RPMI8226 (cell line): ENCODE results near the gene PPARGC1A.

Experiments
- DNase-seq: peaks from one replicate; pipeline ENCODE4 v3.0.0-alpha.2; 2015

PPARGC1A gene

DNA sequence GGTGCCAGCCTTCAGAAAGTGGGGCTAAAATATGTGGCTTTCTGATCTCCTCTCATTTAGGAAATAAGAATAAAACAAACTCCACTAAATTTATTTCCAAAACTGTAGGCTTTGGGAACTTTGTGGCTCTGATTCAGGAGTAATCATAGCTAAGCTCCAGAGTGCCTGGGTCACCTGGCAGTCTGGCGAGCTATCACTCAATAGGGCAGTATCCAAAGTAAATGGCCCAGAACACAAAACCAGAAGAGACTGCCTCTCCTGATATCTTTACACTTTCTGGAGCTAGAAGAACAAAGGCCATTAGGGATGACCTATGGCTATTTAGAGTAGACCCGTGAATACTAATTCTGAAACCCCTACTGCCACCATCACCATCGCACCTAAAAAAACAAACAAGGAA is 17.0 kb upstream of the PPARGC1A start:
- no peak for DNase-seq

DNA sequence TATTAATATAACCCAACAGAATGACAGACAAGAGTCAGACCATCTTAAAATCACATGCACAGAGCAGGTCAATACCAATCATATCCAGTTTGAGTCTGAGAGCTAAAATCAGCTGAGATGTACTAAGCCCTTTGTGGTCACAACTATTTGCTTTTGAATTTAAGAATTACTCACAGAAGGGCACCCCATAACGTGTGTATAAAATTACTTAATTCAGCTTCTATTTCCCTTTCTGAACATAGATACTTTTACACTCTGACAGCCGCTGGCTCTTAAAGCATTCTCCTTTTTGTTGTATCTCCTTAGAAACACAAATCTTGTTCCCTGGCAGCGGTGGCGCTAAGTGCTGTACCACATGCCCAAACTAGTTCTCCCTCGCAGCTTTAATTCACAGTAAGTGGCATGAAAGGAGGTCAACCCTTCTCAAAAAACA is 14.8 kb upstream of the PPARGC1A start:
- DNase-seq = no peak

DNA sequence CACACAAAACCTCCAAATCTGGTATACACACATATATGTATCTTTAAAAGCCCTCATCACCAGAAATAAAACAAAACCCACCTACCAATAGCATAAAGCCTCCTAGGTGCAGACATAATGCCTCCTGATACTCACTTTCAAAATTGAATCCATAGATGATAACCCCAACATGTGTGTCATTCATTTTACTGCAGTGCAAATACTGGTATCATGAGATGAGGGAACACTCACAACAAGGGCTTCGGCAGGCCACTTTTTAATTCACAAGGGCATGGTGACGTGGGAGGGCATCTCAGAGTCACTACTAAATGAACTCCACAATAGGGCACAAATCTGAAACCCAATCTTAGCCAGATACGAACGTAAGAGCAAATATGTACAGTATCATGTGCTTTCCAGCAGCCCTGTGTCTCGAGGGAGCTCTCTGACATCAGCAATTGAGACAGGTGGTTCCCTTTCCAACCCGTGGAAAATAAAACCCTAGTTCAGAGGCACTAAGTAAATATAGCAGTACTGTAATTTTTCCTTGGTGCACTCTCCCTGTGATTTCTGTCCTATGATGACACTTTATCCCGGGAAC is 14.1 kb upstream of the PPARGC1A start:
- no peak for DNase-seq

DNA sequence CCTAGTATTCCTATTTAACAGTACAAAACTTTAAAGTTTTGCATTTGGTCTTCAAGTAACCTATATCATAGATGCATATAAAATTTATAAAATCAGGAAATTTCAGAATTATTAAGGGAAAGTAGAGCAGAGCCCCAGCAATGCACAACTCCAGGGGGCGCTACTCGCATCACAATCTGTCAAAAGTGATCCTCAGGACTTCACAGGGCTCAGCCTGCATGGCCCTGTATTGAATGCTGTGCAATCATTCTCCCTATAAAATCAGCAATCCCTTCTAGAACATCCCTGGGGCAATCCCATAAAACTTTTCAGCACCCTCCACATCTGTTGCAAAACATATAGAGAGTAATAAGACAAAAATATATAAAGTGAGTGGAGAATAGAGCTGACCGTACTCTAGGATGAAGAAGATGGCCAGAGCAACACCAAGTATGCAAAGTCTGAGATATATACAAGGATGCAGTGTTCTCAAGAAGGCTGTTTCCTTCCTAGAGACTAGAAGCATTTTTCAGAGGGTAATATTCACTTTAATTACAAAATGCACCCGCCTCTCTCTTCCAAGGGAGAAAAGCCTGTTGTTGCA is 12.5 kb upstream of the PPARGC1A start:
- no peak for DNase-seq

DNA sequence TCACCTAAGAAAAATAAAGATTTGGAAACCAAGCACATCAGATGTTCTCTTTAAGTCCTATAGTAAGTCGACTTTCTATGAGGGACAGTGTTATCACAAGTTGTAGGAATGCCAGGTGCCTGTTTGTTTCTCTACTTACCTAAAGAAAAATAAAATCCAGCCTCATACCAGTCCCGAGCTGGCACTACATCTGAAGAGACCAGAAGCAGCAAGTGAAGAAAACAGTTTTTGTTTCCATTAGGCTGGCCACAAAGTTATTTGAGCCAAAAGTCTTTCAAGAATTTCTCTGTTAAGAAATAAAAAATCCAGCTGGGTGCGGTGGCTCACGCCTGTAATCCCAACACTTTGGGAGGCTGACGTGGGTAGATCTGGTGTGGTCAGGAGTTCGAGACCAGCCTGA is 10.8 kb upstream of the PPARGC1A start:
- DNase-seq = no peak

DNA sequence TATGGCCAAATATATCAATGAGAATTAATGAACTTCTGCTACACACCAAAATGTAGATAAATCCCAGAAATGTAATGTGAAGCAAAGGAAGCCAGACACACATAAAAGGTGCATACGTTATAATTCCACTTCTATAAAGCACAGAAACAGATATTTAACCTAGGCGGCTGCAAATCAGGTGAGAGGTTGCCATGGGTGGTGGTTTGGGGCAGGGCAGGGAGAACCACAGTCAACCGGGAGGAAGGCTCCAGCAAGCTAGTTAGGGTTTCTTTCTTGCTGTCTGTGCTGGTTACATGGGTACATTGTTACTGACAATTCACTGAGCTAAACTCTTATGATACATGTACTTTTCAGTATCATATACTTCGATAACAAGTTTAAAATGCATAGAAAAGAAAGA is 9.7 kb upstream of the PPARGC1A start:
- no peak for DNase-seq

DNA sequence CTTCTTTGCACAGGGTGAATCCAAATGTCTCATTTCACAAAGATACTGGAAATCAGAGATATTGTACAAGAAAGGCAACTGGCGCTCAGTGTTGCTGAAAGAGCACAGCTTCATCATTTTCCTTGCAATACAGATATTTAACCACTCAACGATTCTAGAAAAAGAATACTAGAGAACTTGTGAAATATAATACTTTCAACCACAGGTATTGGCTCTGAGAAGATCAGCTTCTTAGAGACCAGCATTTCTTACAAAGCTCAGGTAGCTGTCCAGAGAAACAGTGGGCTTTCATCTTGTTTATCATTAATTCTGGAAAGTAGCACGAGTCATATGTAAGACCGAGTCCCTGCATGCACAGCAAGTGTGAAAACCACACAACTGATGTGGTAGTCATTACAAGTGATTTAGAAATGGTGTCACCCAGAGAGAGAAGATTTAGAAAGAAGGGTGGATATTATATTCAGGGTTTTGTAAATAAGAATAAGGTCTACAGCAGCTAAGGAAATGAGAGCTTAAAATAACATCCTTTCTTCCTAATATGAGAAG is 7.8 kb upstream of the PPARGC1A start:
- no peak for DNase-seq

DNA sequence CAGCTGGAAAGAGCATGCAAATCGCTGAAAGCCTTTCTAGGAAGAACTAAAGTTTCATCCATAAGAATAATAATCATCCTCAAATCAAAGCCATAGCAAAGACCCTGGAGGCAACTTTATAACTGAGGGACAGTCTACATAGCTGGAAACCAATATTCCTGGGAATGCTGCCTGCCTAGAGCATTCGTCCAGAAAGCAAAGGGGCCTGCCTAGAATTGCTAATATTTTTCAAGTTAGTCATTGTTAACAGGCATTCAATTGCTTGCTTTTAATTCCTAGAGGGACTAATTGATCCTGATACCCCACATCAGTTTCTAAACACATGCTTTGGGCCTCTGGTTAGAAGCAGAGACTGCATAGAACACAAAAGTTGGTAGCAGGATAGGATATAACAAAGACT is 4.2 kb upstream of the PPARGC1A start:
- no peak for DNase-seq

DNA sequence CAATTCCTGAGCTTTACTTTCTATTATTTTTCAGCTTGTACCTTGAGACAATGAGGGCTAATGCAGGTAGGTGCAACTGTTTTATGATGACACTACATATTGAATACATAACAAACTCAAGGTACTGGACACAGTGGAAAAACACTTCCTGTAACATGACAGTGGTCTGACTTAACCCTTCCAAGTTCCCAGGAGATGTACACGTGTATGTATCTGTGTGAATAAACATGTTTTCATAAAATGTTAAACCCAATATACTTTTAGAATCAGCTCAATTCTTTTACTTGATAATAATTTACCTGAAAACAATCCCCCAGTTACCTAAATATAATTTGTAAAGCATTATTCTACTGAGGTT is 1.2 kb upstream of the PPARGC1A start:
- no peak for DNase-seq

DNA sequence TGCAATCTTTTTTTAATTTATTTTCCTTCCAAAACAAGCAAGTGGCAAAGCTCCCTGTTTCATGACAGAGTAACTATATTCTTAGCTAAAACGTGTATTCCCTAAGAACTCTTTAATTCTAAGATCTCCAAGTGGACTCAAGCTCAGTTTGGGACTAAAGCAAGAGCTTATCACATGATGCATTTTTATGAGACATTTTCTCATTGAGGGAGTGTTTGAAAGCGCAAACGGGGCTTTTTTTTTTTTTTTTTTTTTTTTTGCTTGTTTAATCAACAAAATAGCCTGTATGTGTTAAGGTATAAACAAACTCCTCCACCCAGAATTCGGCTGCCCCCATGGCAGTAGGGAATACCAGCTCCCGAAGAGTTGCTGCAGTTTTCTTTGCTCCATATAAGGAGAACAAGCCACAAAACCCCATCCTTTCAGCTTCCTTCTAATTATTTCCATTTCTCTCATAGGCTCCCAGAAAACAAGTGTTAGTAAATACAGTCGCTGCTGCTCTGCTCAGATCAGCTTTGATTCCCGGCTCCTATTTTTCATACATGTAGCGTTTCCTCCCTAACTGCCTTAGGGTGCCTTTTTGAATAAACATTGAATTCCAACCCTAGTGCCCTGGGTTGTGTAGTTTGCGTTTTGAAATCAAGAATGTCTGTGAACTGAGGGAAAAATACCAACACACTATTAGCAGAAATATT is 669 bp upstream of the PPARGC1A start:
- no peak for DNase-seq

DNA sequence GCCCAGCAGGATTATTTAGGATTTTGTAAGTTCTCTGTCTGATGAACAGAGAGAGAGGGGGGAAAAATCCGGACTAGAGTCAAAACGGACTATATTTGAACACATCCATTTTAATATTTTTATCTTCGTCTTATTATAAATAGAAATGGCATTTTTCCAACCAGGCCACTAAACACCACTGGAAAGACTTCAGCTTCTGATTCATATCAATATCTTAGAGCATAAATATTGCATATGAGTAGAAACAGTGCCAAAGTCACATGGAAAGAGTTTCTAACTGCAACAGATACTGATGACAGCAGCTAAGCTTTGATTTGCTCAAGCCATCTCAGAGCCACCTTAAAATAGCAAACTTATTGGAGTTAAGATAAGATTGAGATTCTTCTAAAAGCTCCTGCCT is 456 bp downstream of the PPARGC1A start:
- DNase-seq = no peak

DNA sequence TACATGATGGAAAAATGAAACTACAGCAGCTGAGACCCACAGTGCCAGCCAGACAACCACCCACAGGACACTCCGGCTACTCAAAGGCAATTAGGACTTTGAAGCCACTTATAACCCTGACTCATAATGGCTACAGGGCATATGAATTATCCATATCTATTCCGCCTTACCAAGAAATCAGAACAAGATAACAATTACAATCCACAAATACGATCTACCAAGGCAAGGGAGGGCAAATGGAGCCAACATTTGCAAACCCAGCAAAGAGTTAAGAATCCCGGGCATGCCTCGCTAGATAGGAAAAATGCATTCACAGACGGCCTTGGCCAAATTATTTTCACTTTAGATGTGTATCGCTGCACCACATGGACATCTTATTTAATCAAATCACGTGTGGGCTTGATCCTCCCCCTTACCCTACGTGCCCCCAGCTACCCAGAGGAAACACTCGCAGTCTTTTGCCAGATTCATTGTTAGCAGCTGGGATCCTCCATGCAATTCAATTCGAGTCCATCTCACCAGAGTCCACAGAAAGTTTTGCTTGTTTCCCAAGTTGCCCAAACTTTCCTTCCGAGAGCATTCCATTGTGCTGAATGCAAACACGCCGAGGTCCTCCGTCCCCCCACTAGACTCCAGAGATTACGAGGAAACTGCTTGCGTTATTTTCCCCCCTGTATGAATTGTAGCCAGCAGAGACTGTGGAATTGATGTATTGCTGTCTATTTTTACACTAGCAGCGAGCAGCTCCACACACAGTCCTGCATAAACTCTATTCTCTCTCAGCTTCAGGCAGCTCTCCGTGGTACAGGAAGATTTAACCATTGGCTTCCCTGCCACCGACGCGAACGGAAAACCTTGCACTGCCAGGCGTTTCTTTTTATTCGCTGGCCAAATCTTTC is 1.2 kb downstream of the PPARGC1A start:
- DNase-seq = no peak

DNA sequence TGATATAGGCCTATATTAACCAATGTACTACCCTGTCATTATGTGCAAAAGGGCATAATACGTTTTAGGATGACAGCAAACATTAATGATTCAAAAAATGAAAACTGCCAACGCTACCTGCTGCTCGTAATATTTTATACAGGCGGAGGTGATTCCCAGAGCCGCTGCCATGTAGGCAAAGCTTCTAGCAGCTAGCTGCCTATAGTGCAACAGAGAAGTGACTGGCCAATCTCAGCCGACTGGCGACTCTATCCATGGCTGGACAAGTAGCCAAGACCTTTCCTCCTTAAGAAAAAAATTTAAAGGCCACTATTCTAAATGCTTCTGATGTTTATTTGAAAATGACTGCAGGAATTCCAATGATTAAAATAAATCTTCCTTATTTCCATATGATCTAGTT is 1.9 kb downstream of the PPARGC1A start:
- DNase-seq = no peak

DNA sequence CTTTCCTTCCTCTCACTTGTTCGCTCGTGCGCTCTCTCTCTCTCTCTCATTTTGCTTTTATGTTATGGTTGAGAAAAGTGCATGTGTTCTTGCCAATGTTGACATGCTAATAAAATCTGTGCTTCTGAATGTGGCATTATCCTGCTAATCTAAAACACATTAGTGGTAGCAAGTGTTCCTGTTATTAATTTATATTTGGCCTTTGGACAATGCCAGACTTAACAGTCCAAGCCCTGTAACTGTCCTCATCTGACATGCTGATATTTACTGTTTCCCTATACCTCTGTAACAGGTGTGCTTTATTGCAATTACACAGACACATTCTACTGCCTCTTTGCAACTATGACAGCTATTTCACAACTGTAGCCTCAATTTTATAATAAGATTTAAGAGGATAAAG is 2.7 kb downstream of the PPARGC1A start:
- no peak for DNase-seq

DNA sequence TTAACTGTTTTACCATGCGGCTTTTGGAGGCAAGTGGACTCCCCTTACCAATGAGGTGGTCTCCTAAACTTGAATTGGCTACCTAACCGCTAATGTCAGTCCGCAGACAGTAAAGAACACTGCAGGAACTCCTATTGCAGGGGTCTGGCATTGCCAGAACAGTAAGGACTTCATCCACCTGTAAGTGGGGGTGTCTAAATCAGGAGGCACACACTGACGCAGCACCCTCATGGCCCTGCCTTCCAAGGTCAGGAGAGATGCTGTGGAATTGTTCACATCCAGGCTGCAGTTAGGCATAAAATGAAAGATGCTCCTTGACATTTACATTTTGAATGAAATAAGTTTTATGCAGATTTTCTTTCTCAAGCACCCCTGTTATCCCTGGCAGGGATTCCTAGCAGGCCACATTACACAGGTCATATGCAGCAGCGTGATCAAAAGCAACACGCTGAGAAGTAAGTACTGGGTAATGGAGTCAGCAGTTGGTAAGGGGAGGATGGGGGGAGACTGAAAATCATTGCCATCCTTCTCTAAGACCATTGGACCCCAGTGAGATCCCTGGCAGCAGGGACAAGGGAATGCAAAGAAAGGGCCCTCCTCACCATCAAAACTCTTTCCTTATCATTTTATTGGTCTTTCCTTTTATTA is 3.8 kb downstream of the PPARGC1A start:
- DNase-seq = no peak

DNA sequence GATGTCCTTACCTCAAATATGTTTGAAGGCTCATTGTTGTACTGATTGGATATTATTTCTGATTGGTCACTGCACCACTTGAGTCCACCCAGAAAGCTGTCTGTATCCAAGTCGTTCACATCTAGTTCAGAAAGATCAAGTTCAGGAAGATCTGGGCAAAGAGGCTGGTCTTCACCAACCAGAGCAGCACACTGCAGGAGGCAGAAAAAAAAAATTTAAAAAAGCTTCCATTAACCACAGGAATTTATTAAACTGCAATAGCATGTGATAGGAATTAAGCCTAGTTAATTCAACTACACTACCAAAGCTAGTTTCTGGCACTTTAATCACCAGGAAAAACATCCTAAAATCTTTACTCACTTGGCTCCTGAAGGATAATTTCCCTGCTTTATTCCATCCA is 5.1 kb downstream of the PPARGC1A start:
- no peak for DNase-seq

DNA sequence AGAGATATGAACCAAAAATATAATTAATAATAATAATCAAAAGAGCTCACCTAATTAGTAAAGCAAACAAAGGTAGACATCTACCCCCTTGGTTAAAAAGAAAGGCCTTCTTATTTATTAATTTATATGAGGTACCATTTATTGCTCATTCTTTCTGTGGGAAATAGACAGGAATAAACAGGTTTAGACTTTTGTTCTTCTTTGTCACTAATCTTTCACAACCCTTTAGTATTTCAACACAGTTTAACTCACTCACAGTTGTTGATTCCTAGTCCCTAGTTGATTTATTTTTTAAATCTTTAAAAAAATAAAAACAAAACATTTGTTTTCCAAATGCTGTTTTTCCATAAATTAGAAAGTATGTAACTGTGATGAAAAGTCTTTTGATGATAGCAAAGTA is 5.6 kb downstream of the PPARGC1A start:
- DNase-seq = no peak

DNA sequence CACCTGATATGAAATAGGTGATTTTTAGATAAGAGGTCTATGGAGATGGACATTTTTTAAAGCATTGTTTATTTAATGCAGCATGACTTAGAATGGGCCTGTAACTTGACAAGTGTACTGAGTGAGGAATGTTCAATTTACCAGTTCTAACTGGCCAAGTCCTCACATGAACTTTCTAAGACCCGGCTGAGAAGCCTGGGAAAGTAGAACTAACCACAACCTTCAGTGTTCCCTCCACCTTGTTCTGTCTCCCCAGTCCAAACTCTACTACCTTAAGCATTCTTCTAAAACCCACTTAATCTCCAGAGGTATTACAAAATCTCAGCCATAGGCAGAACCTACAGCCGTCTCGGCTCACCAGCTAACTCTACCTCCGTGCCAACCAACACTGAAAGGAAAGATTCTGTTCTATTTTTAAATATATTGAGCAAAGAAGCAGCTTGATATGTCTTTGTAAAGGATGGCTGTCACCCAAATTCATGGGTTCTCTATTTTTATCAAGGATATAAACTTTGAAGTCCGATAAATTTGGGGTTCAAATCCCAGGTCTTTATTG is 6.8 kb downstream of the PPARGC1A start:
- DNase-seq = no peak

DNA sequence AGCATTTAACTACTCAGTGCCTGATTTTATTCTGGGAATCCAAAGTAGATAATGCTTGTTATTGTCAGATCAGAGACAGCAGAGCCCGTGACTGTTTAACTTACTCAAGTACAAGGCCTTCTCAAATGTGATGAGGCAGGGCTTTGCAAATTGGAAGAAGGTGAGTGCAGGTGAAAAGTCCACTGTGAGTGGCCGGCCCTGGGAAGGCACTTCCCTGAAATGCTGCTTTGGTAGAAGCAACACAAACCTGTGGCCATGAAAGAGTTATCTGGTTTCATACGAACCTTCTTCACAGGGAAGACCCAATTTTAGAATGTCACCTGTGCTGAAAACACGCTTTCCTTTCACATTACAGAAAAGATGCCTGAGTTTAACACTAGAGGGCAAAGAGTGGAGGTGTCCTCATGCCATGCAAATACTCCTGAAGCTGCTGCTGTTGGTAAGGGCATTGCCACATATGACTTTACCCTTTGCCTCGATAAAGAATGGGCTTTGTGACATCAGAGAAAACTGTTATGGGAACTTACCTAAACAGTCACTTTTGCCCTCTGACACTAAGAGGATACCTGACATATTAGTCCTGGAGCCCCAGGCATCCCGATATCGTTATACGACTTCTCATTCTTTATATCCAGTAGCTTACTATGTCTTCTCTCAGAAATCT is 8.0 kb downstream of the PPARGC1A start:
- no peak for DNase-seq

DNA sequence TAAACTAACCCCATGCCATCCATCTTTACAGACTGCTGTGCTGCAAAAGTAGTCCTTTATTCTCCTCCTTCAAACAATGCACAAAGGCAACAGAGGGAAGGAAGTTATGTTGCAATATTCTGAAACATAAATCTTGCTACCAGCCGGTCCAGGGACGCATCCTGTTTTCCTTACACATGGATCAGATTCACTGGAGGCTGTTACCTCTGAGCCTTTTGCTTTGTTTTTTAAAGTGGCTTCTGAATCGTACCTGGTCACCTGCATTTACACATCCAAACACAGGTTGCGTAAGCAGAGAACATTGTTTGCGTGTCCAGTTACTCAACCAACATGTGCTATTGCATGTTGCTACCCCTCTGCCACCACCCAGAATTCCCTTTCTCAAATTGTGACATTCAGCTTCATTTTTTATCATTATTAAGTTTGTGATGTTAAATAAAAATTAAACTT is 8.8 kb downstream of the PPARGC1A start:
- no peak for DNase-seq

DNA sequence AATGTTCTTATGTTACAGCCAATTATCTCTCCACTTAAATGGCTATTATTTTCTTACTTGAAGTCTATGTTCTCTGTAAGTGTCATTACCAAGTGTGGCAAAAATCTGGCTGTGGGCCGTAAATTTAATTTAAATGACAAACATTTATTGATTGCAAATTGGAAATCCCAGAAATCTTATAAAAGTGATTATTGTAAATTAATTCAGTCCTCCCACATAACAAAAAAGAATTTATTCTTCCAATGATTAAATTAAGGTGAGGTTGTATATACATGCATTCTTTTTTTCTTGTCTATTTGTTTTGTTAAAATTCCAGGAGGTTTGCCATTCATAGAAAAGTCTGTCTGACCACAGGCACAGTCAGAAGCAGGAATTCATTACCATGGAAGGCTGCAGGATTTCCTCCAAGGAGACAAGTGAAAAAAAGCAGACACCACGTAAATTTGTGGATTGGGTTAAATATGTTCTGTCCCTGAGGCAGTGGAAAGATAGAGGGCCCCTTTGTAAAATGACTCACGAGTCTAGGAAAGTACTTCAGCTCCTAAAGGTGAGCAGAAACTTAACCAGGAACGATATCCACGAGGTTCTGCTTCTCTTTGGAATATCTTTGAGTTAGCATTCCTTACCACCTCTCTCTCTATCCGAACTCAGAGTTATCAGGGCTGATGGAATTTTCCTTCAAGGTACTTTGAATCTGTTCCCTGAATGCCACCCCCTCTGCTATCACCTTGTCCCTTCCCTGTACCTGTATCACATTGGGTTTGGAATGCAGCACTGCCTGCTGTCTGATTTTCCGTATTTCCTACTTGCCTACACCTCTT is 10.7 kb downstream of the PPARGC1A start:
- DNase-seq = no peak
